Hematopoietic multipotent progenitor cell treated with erythropoietin and hydrocortisone succinate and interleukin-3 and kit ligand, for 15 days (in vitro differentiated cells): ENCODE results near the gene CUEDC1.

Experiments
- DNase-seq: peaks from one replicate; pipeline ENCODE4 v3.0.0-alpha.2; 2015; ENCODE audit warnings: low spot score

The CUEDC1 gene

GRCh38 chr17:57957886-57958285 is 2.7 kb upstream of the CUEDC1 start:
- DNase-seq = no peak

- DNase-seq = no peak
Observed at GRCh38 chr17:57957120-57957850, 2.1 kb upstream of the CUEDC1 start.

- no peak for DNase-seq
Observed at GRCh38 chr17:57956291-57957119, 1.3 kb upstream of the CUEDC1 start.

GRCh38 chr17:57954397-57955182 is 622 bp downstream of the CUEDC1 start:
- DNase-seq = no peak

GRCh38 chr17:57953705-57954396 is 1.4 kb downstream of the CUEDC1 start:
- DNase-seq = no peak

GRCh38 chr17:57953219-57953618 is 2.0 kb downstream of the CUEDC1 start:
- DNase-seq = no peak

- no peak for DNase-seq
Observed at GRCh38 chr17:57949649-57950048, 5.6 kb downstream of the CUEDC1 start.

- peak; percentile 25 for DNase-seq
Observed at GRCh38 chr17:57948555-57949420, 6.4 kb downstream of the CUEDC1 start.

GRCh38 chr17:57948169-57948554 is 7.0 kb downstream of the CUEDC1 start:
- no peak for DNase-seq

- DNase-seq = no peak
Observed at GRCh38 chr17:57947369-57947768, 7.8 kb downstream of the CUEDC1 start.

- peak; percentile 35 for DNase-seq
Observed at GRCh38 chr17:57946798-57947358, 8.3 kb downstream of the CUEDC1 start.

- DNase-seq = no peak
Observed at GRCh38 chr17:57945996-57946797, 9.0 kb downstream of the CUEDC1 start.

GRCh38 chr17:57944908-57945307 is 10.3 kb downstream of the CUEDC1 start:
- no peak for DNase-seq

- DNase-seq = no peak
Observed at GRCh38 chr17:57943645-57944044, 11.6 kb downstream of the CUEDC1 start.

- DNase-seq = no peak
Observed at GRCh38 chr17:57943140-57943539, 12.1 kb downstream of the CUEDC1 start.

GRCh38 chr17:57941384-57942370 is 13.5 kb downstream of the CUEDC1 start:
- DNase-seq = no peak

GRCh38 chr17:57940653-57941329 is 14.4 kb downstream of the CUEDC1 start:
- no peak for DNase-seq

- DNase-seq = no peak
Observed at GRCh38 chr17:57940231-57940630, 15.0 kb downstream of the CUEDC1 start.
